ENCODE measurements around the gene GRAMD2A.
A peak's percentile ranks its signal among the peaks of the same experiment; 100 is the strongest.

GRAMD2A gene

GRCh38 chr15:72163719-72164118 lies 33.9 kb downstream of the GRAMD2A start:
- DNase-seq, result no peak

- DNase-seq, result no peak
These were observed 35.0 kb downstream of the GRAMD2A start for GRCh38 chr15:72162569-72162968.

GRCh38 chr15:72161361-72162132 lies 36.0 kb downstream of the GRAMD2A start:
- DNase-seq, result no peak

GRCh38 chr15:72160696-72161245 lies 36.8 kb downstream of the GRAMD2A start:
- DNase-seq, result no peak

DNA sequence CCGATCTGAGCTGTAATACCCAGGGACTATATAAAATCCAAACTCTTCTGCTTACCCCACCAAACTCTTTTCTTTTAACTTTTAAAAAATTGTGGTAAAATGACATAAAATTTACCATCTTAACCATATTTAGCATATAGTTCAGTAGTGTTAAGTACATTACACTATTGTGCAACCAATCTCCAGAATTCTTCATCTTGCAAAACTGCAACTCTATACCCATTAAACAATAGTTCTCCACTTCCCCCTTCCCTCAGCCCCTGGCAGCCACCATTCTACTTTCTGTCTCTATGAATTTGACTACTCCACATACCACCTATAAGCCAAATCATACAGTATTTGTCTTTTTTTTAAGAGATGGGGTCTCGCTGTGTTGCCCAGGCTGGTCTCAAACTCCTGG lies 40.7 kb downstream of the GRAMD2A start:
- no peak for DNase-seq

DNA sequence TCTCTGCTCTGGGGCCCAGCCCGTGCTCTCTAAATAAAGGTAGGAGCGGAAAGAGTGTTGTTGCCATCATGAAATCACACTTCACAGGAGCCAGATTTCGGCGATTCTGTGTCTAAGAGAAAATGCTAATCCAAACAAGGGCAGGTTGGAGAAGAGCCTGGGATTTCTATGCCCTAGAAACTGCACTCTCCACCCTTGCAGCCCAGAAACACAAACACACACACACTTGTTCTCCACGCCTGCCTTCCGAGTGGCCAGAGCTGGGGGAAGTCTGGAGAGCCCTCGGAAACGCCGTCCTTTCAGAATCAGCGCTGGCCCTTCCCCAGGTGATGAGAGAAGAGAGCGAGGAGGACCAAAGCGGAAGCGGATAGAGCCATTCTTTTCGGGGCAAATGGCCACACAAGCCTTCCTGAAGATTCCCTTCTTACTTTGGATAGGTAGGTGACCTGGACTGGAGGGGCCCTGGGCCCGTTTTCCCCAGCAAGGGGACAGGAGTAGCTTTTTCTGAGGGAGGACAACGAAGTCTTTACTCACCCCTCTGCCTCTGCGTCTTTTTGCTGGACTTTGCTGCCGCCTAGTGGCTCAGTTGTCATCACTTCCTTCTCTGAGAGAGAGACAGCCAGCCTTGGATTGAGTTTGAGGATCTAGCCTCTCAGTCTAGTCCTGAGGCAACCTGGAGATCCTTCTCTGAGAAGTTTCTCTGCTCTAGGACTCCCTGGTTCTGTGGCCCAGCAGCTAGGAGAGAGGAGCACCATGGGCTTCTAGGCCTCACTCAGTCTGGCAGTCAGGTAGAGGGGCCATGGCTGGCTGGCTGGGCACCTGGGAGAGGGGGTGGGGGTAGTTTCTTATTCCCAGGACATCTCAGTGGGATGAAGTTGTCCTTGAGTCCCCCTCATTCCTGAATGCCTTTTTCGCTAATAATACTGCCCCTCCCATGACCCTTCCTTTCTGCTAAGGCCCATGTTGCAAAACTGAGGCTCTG lies 41.7 kb downstream of the GRAMD2A start:
- peak; percentile 61 for DNase-seq

GRCh38 chr15:72155003-72155621 lies 42.5 kb downstream of the GRAMD2A start:
- DNase-seq, result peak; percentile 45

- no peak for DNase-seq
These were observed 43.3 kb downstream of the GRAMD2A start for GRCh38 chr15:72154316-72154715.

- no peak for DNase-seq
These were observed 44.2 kb downstream of the GRAMD2A start for GRCh38 chr15:72153269-72154000.

DNA sequence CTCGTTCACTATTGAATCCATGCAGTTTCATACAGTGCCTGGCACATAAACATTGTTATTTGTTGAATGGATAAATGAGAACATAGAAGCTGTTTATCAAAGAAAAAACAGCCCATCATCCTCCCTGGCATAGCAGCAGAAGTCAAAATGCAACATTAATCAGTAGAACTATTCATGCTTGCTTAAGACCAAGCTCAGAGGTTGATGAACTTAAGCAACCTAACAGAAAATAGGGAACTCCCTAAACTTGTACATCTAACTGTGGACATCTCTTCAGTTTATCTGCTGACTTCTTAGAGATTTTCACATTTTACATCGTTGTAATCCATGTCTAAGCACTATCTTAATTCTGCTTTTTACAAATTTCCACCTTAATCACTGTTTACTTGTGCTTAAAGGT lies 50.2 kb downstream of the GRAMD2A start:
- DNase-seq, result no peak

DNA sequence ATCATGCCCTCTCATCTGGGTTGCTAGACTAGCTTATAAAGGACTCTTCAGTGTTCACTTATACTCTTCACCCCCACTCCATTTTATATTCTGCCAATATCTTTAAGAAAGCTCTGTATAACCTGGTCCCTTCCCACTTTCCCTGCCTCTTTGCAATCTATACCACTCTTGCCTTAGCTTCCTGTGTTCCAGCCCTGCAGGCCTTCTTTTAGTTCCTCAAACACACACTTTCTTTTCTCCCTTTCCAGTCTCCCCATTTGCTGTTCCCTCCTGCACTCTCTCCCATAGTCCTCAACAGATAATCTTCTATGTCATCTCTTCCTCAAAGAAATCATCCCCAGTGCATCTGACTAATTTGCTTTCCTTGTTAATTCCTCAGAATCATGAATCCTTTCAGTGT lies 50.7 kb downstream of the GRAMD2A start:
- no peak for DNase-seq

DNA sequence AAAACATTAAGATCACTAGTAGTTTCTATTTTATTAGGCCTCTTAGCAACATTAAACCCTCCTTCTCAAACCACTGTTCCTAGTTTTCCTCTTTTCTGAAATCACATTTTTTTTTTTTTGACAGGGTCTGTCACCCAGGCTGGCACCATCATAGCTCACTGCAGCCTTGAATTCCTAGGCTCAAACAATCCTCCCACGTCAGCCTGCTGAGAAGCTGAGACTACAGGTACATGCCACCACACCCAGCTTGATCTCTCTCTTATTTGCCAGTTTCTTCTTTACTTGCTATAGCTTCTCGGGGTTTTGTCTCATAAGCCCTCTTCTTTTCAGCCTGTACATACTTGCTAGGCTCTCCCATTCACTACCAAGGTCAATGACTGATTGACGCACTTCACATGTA lies 51.4 kb downstream of the GRAMD2A start:
- DNase-seq, result no peak

- no peak for DNase-seq
These were observed 56.2 kb downstream of the GRAMD2A start for GRCh38 chr15:72141171-72142084.

- DNase-seq, result no peak
These were observed 57.5 kb downstream of the GRAMD2A start for GRCh38 chr15:72140088-72140487.

DNA sequence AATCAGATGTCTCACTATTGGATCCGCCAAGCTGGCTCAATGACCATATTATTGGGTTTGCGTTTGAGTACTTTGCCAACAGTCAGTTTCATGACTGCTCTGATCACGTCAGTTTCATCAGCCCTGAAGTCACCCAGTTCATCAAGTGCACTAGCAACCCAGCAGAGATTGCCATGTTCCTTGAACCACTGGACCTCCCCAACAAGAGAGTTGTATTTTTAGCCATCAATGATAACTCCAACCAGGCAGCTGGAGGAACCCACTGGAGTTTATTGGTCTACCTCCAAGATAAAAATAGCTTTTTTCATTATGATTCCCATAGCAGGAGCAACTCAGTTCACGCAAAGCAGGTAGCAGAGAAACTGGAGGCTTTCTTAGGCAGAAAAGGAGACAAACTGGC lies 57.9 kb downstream of the GRAMD2A start:
- DNase-seq, result no peak

- DNase-seq, result peak; percentile 91
These were observed 61.2 kb downstream of the GRAMD2A start for GRCh38 chr15:72136170-72137051.

- peak; percentile 91 for DNase-seq
These were observed 61.9 kb downstream of the GRAMD2A start for GRCh38 chr15:72135719-72136118.

DNA sequence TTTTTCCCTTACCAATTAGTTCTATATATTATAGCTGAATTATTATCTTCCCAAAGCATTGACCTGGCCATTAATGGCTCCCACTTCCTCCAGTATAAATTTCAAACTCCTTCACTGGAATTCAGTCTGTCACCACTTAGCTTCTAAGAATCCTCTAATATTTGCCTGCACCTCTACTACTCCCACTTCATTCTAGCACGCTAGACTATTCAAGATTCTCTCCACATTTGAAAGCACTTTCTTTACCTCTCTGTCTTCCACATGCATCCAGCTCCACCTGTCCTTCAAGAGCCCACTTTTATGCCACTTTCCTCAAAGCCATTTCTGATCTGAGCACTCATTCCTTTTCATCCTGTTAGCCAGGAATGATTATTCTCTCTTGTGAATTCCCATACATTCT lies 64.4 kb downstream of the GRAMD2A start:
- DNase-seq, result no peak

- no peak for DNase-seq
These were observed 65.7 kb downstream of the GRAMD2A start for GRCh38 chr15:72131922-72132321.

GRCh38 chr15:72130272-72130671 lies 67.3 kb downstream of the GRAMD2A start:
- DNase-seq, result no peak
